CD4-positive, alpha-beta T cell treated with Interleukin-17A for 4 hours (primary cell): ENCODE results near the gene TBC1D5.

Experiments
- DNase-seq: peaks from one replicate; pipeline ENCODE4 v3.0.0-alpha.2; 2020; ENCODE audit warnings: mixed read lengths

TBC1D5 gene

DNA sequence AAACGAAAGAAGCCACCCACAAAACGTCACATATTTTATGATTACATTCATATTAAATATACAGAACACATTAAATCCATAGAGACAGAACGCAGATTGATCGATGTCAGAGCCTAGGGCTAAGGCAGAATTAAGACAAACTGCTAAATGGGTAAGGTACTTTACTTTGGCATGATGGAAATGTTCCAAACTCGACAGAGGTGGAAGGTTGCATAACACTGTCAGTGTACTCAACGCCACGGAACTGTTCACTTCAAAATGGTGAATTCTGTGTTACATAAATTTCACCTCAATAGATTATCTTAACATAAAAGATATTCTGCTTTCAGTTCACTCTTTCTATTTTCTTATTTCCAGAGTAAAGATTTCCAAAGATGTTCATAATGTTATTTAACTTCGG lies 158.4 kb downstream of the TBC1D5 start:
- no peak for DNase-seq

DNA sequence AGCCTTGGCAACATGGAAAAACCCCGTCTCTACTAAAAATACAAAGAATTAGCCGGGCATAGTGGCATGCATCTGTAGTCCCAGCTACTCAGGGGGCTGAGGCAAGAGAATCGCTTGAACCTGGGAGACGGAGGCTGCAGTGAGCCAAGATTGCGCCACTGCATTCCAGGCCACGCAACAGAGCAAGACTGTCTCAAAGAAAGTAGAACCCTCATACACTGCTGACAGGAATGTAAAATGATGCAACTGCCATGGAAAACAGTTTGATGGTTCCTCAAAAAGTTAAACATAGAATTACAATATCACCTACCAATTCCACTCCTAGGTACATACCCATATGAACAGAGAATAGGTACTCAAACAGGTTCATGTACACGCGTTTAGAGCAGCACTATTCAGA lies 158.9 kb downstream of the TBC1D5 start:
- DNase-seq, result no peak

DNA sequence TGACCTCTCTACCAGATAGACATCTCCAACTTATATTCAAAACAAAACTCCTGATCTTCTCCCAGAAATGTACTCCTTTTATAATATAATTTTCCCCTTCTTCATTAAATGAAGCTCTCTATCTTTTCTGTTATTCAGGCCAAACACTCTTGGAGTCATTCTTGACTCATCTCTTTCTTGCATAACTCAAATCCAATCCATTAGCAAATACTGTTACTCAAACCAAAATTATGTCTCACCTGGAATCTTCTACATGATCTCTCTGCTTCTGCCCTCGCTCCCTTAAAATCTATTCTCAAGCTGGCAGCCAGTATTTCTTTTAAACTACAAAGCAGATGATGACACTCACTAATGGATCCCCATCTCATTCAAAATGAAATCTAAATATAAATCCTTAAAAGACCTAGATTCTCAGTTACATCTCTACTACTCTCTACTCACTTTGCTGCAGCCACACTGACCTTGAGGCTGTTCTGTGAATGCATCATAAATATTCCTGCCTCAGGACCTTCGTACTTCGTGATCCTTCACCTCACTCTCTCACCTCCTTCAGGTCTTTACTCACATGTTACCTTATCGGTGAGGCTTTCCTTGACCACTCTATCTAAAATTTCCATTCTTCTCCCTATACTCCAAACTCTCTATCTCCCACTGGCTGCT lies 160.9 kb downstream of the TBC1D5 start:
- no peak for DNase-seq

DNA sequence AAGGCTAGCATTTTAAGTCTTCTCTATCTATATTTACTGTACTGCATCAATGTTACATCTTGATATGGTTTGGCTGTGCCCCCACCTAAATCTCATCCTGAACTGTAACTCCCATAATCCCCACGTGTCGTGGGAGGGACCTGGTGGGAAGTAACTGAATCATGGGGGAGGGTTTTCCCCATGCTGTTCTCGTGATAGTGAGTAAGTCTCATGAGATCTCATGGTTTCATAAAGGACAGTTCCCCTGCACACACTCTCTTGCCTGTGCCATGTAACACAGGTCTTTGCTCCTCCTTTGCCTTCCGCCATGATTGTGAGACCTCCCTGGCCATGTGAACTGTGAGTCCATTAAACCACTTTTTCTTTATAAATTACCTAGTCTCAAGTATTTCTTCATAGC lies 161.5 kb downstream of the TBC1D5 start:
- no peak for DNase-seq

DNA sequence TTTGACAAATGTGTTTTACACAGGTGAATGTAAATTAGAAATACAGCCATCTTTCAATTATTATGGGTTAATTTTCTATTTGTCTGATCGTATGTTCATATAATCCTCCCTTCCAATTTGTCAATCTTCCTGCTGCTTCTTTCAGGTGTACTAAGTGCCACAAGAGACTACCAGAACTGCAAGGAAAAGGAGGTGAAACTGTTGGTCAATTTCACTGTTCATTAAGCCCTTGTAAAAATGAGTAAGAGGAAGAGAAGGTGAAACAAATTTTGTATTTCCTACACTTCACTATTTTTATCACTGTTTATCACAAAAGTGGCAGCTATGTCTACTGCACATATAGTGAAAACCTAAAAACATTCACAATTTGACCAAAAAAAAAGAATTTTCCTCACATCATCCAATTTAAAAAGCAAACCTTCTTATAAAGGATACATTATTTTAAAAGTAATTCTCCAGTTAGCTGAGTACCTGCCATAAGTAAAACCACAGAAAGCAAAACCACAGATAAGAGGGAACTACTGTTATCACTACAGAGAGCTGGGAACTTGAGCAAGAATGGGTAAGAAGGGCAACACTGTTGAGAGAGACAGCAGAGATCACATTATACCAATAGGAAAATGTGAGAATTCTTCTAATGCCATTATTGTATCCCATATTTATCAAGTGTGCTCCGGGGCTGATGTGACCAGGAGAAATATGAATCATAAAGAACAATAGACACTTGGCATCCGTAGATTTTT lies 163.0 kb downstream of the TBC1D5 start:
- no peak for DNase-seq

DNA sequence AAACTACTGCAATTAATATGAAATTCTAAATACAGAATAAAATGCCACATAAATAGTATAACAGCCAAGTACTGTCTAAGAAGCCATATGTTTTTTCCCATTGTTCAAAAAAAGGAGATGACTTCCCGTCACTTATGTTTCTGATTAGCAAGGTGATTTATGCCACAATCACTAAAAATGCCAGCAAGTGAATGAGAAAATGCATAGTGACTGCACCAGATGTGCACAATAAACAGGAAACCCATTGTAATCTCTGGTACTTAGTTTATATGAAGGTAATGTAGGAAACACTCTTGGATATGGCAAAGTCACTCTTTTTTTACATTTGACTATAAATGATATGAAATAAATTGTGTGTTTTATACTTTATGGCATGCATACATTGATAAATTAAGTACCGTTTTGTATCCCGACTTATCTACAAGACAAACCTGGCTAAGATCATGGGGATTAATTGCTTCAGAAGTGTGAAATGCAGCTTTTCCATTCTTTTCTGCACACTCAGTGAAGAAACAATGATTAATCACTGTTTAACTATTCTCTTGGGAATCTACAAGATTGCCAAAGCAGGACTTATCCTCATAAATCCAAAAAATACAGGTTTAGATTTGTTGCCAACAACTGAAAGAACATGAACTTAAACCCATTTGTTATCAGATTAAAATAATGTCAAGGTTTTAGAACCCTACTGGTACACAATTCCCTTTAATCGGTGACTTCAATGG lies 164.5 kb downstream of the TBC1D5 start:
- no peak for DNase-seq

DNA sequence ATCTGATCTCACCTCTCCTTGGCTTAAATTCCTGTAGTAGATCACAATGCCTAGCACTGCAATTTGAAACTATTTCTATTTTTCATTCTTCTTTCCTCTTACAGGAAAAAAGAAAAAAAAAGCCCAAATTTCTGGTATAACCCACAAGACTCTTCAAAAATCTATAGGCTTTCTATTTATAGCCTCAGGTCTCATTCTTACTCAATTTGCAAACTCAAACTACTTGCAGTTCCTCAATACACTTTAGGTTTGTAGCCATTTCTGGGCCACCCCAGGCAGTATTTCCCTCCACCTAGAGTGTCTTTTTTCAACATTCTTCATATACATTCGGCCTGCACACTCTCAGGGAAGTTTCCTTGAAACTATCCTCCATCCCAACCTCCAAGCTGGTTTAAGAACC lies 169.0 kb downstream of the TBC1D5 start:
- no peak for DNase-seq

DNA sequence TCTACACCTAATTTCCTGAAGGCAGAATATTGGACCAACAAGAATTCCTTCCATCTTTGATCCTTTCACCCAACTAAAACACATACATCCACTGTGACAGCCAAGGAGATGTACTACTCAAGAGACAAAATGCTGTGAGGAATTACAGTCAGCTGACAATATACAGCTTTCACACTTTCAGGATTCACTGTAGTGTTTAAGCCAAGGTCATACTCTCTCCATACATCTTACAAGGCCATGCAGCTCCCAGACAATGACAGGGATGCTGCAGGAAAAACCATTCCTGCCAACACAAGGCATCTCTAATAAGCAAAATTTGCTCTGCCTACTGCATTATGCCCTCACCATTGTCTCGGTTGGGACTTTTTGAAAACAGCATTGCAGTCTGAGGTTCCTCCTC lies 170.7 kb downstream of the TBC1D5 start:
- no peak for DNase-seq

DNA sequence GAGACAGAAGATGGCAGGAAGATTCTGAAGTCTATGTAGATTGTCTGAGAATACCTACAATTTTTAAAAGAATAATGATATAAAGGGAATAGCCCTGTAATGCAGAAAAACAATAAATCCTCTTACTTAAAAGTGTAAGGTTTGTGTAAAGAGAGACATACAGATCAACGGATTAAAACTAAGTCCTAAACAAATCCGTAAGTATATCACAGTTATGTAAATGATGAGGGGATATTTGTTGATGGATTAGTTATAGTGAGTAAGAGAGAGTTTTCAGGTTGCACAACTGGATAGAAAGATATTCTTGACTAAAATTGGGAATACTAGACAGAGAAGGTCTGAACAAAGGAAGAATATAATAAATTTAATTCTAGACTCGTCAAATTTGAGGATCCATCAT lies 179.6 kb downstream of the TBC1D5 start:
- DNase-seq, result no peak

DNA sequence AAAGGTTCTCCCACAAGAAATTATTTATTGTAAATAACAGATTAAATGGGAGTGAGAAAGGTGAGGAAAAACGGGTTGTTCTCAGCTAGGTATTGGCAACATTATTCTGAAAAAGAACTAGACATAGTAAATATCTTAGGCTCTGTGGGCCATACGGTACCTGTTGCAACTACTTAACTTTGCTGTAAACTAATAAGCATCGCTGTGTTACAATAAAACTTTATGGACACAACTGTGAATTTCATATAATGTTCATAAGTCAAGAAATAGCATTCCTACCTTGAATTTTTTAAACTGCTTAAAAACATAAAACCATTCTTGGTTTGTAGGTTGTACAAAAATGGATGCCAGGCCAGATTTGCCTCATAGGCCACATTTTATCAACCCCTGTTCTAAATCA lies 183.9 kb downstream of the TBC1D5 start:
- DNase-seq, result no peak

DNA sequence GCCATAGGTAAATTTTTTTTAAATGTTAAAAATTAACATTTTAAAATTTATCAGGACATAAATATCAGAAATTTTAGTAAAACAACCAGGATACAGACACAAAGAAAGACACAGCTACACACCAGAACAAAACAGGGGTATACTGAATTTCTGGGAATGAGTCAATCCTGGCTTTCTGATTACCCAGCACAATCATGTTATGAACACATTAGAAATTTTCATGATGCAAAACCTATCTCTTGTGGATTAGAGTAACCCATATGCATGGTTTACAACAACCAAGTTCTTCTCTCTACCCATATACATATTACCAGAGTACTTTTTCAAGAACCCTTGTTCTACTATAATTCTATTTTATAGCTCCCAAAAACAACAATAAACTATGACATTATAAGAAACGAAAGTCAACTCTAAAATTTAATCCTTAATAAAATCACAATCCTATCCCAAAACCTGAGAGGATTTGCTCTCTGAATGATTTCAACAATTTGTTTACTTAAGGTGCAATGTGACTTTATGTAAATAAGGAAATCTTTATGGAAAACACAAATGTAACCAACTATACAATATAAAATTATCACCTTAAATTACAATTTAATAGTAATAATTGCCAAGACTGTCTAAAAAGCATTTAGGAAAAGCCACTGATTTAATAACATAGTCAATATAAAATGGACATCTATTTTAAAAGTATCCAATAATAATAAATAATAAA lies 184.5 kb downstream of the TBC1D5 start:
- no peak for DNase-seq

DNA sequence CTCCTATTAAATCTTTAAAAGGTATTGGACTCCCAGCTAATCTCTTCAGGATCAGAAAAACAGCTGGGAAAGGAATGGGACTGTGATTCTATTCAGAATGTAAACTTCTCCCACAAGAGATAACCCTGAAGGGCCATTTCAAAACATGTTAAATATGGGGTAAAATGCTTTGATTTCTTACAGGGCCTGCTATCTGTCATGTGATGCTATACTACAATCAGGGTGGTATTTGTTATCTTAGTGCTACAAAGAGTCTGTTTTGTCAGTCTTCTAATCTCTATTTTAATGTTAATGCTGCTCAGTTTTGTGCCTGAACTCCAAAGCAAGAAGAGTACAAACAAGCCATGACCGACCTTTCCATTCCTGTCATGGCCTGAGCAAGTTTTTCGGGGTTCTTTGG lies 186.9 kb downstream of the TBC1D5 start:
- DNase-seq, result no peak

DNA sequence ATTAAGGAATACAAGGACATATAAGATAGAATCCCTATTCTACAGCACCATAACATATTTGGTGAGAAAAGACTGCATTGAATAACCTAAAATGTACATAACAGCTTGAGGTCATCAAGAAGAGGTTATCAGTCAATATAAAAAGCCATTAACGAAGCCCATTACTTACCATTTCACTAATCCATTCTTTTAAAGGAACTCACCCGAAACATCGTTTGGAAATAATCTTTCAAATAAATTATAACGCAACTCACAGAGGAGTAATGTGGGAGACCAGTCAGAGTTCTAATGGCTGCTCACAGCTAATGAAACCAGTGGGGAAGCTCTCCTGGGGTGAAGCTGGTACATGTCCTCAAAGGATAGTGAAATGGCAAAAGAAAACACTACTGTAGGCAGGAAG lies 188.4 kb downstream of the TBC1D5 start:
- DNase-seq, result no peak

DNA sequence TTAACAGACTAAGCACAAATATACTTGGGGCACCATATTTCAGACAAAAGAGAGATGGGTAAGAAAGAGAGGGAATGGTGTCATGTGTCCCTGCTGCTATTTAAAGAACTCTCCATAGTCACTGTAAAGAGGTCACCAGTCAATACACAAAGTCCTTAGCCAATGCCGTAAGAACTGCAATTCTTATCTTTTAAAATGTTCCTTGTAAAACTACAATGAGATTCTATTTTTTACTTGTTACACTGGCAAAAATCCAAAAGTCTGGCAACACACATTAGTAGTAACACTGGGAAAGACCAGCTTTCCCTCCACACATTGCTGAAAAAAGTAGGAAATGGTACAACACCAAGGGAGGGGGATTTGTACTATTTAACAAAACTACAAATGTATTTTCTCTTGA lies 189.4 kb downstream of the TBC1D5 start:
- DNase-seq, result no peak

DNA sequence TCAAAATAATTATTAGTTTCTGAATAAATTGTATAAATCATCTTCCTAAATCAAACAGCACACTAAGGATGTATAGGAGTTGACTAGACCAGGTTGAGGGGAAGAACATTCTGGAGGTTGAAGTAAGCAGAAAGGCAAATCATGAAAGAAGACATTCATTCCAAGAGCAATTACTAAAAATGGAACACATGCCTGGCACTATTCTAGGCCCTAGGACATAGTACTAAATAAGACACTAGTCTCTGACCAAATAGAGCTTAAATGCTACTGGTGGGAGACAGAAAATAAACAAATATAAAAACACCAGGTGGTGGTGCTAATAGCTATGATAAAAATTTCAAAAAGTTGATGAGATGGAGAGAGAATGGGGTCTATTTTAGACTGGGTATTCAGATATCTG lies 190.1 kb downstream of the TBC1D5 start:
- DNase-seq, result no peak

DNA sequence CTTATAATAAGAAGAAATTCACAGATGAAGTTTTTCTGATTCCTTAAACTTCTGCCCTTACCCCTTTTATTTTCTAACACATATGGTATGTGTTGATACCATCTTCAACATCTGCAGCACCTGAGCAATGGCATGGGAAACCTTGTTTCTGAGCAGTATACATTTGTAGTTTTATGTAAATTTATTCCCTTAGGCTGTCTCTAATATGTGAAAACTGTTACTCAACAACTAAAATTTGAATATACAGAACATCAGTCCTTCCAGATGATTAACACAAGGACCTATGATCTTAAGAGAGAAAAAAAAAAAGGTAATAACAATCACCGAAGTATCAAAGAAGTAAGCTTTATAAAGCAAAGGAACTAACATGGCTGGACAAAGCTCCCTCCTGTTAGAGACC lies 190.5 kb downstream of the TBC1D5 start:
- DNase-seq, result no peak

DNA sequence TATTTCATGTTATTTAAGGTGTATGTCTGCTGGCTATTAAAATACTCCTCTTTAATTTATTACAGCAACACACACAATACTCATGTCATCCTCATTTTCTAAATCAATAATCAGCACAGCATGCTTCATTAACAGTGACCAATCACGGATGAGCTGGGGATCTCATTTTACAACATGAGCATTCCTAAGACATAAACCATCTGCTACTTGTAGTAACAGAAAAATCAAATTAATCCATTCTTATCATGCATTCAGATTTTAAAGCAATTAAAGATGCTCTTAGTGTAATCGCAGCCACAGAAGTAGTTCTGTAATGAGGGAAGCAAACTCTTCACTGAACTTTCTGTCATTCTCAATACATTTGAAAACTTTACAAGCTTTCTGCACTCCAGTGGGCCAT lies 191.1 kb downstream of the TBC1D5 start:
- DNase-seq, result no peak

DNA sequence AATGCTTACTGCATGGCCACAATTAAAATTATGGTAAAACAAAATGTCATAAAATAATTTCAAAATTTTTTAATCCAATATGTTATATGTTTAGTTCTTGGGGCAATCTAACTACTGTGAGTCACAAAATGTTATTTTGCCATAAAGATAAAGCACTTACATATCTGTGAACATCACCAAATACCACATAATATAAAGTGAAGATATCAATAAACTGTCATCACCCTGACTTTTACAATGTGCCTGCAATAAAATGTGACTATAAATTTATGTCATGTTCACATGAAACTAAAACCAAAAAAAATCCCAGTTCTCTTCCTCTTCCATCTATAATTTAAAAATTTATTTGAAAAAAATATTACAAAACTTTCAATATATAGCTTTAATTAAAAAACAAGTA lies 191.8 kb downstream of the TBC1D5 start:
- no peak for DNase-seq

DNA sequence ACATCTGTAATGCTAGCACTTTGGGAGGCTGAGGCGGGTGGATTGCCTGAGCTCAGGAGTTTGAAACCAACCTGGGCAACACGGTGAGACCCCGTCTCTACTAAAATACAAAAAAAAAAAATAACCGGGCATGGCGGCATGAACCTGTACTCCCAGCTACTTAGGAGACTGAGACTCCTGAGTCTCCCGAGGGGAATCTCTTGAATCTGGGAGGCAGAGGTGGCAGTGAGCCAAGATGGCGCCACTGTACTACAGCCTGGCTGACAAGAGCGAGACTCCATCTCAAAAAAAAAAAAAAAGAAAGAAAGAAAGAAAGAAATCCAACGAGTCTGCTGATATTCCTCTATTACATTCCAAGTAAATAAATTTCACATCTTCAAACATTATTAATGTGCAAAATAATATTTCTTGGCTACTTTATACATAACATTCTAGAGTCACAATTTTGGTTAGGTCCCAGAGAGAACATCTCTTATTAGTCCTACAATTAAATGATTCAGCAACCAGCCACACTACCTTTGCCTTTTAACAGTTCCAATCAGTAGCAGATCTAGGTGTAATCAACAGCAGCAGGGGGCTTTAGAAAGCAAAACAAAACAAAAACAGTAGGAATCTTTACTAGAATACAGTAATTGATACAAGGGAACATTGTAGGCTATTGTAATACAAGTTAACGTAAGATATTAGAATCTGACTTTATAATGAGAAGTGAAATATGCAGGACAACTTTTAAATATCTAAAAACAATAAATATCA lies 195.8 kb downstream of the TBC1D5 start:
- DNase-seq, result no peak

DNA sequence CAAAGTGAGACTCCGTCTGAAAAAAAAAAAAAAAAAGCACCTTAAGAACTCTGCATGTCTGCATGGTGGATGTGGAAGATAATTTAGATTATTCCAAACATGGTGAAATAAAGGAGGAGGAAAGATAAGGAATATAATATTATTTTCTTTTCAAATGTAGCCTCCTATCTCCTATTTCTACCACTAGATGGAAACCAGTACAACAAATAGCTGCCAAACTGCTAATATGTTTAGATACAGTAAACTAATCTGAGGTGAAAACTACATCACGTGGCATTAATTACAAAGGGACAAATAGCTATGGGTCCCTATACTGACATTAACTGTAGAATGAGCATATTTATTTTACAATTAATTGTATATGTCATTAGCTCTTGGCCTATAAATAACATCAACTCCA lies 197.8 kb downstream of the TBC1D5 start:
- DNase-seq, result no peak

DNA sequence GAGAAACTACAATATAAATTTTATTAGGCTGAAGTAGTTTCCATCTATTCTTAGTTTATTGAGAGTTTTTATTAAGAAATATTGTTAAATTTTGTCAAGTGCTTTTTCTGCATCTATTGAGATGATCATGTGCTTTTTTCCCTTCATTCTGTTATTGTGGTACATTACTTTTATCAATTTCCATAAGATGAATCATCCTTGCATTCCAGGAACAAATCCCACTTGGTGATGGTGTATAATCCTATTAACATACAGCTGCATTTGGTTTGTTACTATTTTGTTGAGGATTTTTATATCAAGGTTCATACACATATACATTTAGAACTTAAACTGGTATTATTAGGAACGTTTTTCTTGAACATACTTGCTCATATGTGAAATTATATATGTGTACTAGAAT lies 199.8 kb downstream of the TBC1D5 start:
- DNase-seq, result no peak

DNA sequence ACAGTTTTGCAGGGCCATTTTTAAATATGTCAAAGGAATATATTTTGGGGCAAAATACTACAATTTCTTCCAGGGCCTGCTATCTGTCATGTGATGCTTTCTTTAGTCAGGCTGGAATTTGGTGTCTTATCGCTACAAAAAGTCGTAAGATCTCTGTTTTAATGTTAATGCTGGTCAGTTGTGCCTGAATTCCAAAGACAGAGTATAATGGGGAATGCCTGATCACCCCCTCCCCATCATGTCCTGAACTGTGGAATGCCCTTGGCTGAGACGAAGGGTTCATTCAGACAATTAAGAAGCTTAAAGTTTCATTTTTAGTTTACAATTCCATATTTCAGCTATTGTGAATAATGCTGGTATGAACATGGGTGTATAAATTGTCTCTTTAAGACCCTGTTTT lies 203.0 kb downstream of the TBC1D5 start:
- DNase-seq, result no peak

DNA sequence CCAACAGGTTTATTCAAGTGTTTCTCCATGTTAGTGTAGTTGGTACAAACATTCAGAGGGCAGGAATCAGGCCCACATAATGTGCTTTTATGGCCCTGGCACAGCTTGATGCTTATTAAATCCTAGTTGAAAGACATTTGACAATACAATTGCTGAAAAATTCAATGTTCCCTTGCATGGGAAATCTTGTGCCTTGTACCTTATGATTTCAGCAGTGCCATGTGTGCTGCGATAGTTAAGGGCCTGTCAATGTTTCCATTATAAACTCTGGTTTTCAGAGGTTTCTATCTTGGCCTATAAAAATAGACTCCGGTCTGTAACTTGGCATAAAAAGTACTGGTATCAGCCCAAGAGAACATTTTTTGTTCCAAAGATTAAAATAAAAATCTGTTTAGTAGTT lies 207.2 kb downstream of the TBC1D5 start:
- no peak for DNase-seq
